Spinal cord (tissue), 10 donors: ENCODE results near the gene LARP7. TPM values are rescaled to one million over a fixed set of nuclear protein-coding genes. Genes with fewer than 3 reads are reported as not detected.
A peak's percentile ranks its signal among the peaks of the same experiment; 100 is the strongest.
"Not testable (repeated sequence)": the region's sequence is repeated elsewhere in the genome, so short reads cannot be mapped to it uniquely, and the experiment has no call there.

ENCODE experiments used
- DNase-seq, 6 donors: peaks; one replicate each; pipeline versions ENCODE4 v3.0.0 to v3.0.0-alpha.2; 2013 to 2015; ENCODE audit warnings: low spot score in 6 of 6, low read depth in 4 of 6
- H3K27ac ChIP-seq: one replicate; pipeline ENCODE4 v1.5.1; 2013; ENCODE audit warnings: low read depth, low read length, control low read depth
- H3K27me3 ChIP-seq: one replicate; pipeline ENCODE4 v1.6.1; 2013; ENCODE audit warnings: low read length; ENCODE audit not compliant: control insufficient read depth, insufficient read depth
- H3K36me3 ChIP-seq: one replicate; pipeline ENCODE4 v1.6.1; 2013; ENCODE audit warnings: low read length; ENCODE audit not compliant: control insufficient read depth, insufficient read depth
- H3K4me1 ChIP-seq: one replicate; pipeline ENCODE4 v1.6.1; 2013; ENCODE audit warnings: low read length; ENCODE audit not compliant: control insufficient read depth, insufficient read depth
- H3K4me3 ChIP-seq: one replicate; pipeline ENCODE4 v1.5.1; 2013; ENCODE audit warnings: low read depth, low read length, control low read depth
- H3K9me3 ChIP-seq: one replicate; pipeline ENCODE4 v1.6.1; 2013; ENCODE audit warnings: low read length; ENCODE audit not compliant: control insufficient read depth, insufficient read depth
- WGBS: methylation state at CpG from one replicate; pipeline ENCODE4 v1.1.5; 2013; ENCODE audit warnings: missing lambda C conversion rate; ENCODE audit not compliant: insufficient coverage; 5-methylcytosine and 5-hydroxymethylcytosine counted together
- polyA plus RNA-seq, 2 donors: library from polyadenylated mRNA; unstranded; fragments of 120-200 nt; gene quantifications; one replicate each; pipeline ENCODE4 v1.2.1, GENCODE V29; 2013; ENCODE audit not compliant: insufficient read length in 2 of 2
- total RNA-seq, 2 donors: library from RNA; depleted of rRNA in 1 of 2; stranded (reverse); fragments of 120-200 nt in 1 of 2; fragments of >200 nt in 1 of 2; gene quantifications; one replicate each; pipeline versions ENCODE4 v1.2.3 to v1.2.4, GENCODE V29; 2013 to 2014
- donor health status: healthy.

LARP7 gene
- total and polyA plus RNA-seq, 4 donors = 33.1 to 65.1 (median 52.0) TPM

DNA sequence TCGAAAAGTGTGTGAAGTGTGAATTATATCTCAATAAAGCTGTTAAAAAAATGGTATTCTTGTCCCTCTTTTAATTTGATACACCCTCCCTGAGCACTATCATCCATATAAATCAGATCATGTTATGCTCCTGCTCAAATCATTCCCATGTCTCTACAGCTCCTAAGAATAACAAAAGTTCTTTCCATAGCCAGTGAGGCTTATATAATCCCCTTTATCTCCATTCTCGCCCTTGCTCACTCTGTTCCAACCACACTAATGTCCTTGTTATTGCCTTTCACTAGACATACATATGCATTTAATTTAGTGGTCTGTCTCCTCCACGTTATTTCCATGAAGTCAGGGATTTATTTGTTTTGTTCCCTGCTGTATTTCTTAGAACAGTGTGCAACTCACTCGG, 10.7 kb upstream of the LARP7 start:
- DNase-seq = no peak
- 17% methylated on average over 1 of the region's 4 CpGs for WGBS
- peaks cover 6% of the 10 kb centered on the region for H3K36me3 ChIP-seq

DNA sequence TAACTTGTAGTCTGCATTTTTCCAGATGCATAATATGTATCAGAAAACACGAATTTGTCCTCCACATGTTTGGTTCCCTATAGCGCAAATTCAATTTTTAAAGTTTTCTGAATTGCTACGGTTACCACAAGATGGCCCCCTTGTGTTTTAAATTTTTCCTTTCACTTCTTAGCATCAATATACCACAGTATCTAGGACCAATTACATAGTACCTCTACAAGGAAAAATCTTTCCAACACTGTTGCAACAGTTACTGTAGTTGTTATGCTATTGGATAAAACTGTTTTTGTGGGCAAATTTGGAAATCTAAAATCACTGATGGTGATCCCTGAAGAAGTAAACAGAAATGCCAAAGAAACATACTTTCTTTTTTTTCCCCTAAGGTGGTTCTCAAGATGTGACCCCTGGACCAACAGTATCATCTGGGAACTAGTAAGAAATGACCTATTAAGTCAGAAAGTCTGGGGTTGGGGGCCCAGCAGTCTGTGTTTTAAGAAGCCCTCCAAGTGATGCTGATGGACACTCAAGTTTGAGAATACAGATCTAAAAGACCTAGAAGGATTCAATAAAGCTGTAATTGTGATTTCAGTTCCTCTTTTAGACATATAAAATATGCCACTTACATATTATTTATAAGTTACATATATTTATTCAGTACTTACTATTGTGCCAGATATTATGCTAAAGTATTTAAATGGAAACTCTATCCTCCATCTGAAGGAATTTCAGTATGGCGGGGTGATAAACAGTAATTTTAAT, 3.3 kb upstream of the LARP7 start:
- no peak overlapping the region for H3K4me3 ChIP-seq
- 47% methylated on average over 3 of the region's 4 CpGs for WGBS
- H3K4me1 ChIP-seq = peaks cover 6% of the 10 kb centered on the region
- H3K27ac ChIP-seq = no peak overlapping the region
- H3K36me3 ChIP-seq = peaks cover 6% of the 10 kb centered on the region
- H3K27me3 ChIP-seq = no peaks in the 10 kb centered on the region
- no peaks in the 10 kb centered on the region for H3K9me3 ChIP-seq
- DNase-seq = peak in 4 of 6 donors; percentile 6 to 83 (median 46)

More for the DNA sequence above, 10.7 kb upstream of the LARP7 start:
- Histone ChIP-seq H3K9me3 (no peaks in the 10 kb centered on the region), H3K27me3 (no peaks in the 10 kb centered on the region), H3K4me1 (no peaks in the 10 kb centered on the region), H3K27ac (no peak overlapping the region), H3K4me3 (no peak overlapping the region)

DNA sequence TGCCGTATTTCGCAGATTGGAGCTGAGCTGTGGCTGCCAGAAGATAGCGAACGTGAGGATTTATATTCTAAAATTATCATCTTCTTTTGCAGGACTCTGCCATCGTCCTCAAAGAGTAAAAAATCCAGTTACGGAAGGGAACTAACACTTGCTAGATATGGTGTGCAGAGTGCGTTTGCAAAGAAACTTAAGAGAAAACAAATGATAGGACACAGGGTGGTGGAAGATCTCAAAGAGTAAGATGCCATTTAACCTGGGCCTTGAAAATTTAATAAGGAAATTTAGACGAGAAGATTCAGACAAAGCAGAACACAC, 566 bp downstream of the LARP7 start:
- H3K27ac ChIP-seq = peak overlapping the region; percentile 98
- no peaks in the 10 kb centered on the region for H3K9me3 ChIP-seq
- no peak for DNase-seq
- peaks cover 4% of the 10 kb centered on the region for H3K36me3 ChIP-seq
- H3K4me1 ChIP-seq = peaks cover 9% of the 10 kb centered on the region
- H3K27me3 ChIP-seq = no peaks in the 10 kb centered on the region
- H3K4me3 ChIP-seq = peak overlapping the region; percentile 84
- 0% methylated on average over 4 of the region's 8 CpGs for WGBS

DNA sequence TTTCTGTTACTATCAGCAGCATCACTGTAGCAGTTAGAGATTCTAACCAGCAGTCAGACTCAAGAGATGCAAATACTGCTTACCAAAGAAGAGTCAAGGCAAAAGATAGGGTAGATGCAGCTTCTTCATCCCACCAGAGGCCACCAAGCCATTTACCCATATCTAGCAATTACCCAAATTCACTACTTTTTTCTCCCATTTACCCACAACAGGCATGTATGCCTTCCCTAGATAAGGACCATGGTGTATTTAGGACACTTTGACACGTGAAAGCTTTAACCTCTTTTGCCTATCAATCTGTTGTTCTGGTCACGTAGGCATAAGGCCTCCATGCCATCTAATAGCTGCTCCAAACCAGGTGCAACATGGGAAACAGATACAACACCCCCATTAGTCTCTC, 5.6 kb downstream of the LARP7 start:
- H3K27me3 ChIP-seq = no peaks in the 10 kb centered on the region
- H3K36me3 ChIP-seq = peaks cover 15% of the 10 kb centered on the region
- H3K4me3 ChIP-seq = no peak overlapping the region
- no peak for DNase-seq
- H3K9me3 ChIP-seq = no peaks in the 10 kb centered on the region
- WGBS = 100% methylated on average over 1 of the region's 2 CpGs
- H3K27ac ChIP-seq = no peak overlapping the region
- peaks cover 9% of the 10 kb centered on the region for H3K4me1 ChIP-seq

DNA sequence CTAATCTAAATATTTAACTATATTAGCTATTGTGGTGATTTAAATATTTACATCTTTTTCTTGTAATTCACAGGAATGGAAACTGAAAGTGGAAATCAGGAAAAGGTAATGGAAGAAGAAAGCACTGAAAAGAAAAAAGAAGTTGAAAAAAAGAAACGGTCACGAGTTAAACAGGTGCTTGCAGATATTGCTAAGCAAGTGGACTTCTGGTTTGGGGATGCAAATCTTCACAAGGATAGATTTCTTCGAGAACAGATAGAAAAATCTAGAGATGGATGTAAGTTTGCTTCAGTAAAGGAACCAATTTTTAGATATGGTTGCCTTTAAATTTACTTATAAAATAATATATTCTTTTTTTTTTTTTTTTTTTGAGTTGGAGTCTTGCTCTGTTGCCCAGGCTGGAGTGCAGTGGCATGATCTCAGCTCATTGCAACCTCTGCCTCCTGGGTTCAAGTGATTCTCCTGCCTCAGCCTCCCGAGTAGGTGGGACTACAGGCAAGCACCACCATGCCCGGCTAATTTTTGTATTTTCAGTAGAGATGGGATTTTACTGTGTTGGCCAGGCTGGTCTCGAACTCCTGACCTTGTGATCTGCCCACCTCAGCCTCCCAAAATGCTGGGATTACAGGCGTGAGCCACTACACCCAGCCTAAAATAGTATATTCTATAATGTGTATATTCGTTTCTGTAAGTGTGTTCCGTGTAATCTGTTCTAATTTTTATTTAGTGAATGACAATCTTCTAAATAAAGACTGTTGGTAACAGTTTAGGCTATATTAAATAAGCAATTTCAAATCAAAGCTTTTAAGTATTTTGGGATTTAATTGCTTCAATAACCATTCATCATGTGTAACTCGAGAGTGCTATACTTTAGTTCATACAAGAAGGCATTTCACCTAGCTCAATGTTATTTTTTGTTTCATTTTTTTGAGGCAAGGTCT, 7.9 kb downstream of the LARP7 start:
- not testable (repeated sequence) for H3K27me3 ChIP-seq, H3K27ac ChIP-seq, H3K4me1 ChIP-seq, DNase-seq, H3K4me3 ChIP-seq, H3K9me3 ChIP-seq
- 100% methylated on average over 3 of the region's 10 CpGs for WGBS
- H3K36me3 ChIP-seq = peaks cover 11% of the 10 kb centered on the region

DNA sequence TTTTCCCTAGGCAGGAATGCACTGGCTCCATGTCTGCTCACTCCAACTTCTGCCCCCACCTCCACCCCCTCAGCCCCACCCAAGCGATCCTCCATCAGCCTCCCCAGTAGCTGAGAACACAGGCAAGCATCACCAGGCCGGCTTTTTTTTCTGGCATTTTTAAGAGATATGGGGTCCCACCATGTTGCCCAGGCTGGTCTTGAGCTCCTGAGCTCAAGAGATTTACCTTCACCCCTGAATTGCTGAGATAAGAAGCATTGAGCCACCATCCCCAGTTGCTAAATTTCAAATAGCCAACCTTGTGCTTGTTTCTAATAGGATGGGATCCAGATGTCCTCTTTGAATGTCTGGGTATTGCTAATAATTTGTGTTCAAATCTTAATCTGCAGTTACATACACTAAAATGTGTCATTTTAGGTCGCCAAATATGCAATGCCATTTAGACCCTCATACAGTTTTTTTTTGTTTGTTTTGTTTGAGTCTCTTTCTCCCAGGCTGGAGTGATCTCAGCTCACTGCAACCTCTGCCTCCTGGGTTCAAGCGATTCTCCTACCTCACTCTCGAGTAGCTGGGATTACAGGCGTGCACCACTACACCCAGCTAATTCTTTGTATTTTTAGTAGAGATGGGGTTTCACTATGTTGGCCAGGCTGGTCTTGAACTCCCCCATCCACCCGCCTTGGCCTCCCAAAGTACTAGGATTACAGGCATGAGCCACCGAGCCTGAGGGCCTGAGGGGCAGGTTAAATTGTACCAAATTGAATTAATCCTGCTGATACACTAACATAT, 8.8 kb downstream of the LARP7 start:
- no peaks in the 10 kb centered on the region for H3K27me3 ChIP-seq
- H3K9me3 ChIP-seq = no peaks in the 10 kb centered on the region
- H3K4me3 ChIP-seq = no peak overlapping the region
- no peaks in the 10 kb centered on the region for H3K4me1 ChIP-seq
- 25% methylated on average over 2 of the region's 8 CpGs for WGBS
- peaks cover 11% of the 10 kb centered on the region for H3K36me3 ChIP-seq
- no peak for DNase-seq
- no peak overlapping the region for H3K27ac ChIP-seq

DNA sequence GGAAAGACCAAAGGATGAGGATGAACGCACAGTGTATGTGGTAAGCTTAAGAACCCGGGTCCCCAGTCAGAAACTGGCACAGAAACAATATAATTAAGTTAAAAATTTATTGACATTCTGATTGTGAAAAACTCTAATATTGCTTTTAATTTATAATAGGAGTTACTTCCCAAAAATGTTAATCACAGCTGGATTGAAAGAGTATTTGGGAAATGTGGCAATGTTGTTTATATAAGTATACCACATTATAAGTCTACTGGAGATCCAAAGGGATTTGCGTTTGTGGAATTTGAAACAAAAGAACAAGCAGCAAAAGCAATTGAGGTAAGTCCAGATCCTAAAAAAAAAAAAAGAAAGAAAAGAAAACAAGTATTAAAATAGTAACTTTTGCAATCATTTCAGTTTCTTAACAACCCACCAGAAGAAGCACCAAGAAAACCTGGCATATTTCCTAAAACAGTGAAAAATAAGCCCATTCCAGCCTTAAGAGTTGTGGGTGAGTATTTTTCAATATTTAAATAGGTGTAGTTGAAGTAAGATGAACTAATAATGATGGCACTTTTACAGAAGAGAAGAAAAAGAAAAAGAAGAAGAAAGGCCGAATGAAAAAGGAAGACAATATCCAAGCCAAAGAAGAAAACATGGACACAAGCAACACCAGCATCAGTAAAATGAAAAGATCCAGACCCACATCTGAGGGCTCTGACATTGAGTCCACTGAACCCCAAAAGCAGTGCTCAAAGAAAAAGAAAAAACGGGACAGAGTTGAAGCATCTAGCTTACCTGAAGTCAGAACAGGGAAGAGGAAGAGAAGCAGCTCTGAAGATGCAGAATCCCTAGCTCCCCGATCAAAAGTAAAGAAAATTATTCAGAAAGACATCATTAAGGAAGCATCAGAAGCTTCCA, 9.9 kb downstream of the LARP7 start:
- Histone ChIP-seq H3K9me3 (no peaks in the 10 kb centered on the region), H3K4me1 (no peaks in the 10 kb centered on the region), H3K4me3 (no peak overlapping the region), H3K27me3 (no peaks in the 10 kb centered on the region), H3K36me3 (peaks cover 11% of the 10 kb centered on the region), H3K27ac (no peak overlapping the region)
- 33% methylated on average over 1 of the region's 6 CpGs for WGBS
- no peak for DNase-seq

DNA sequence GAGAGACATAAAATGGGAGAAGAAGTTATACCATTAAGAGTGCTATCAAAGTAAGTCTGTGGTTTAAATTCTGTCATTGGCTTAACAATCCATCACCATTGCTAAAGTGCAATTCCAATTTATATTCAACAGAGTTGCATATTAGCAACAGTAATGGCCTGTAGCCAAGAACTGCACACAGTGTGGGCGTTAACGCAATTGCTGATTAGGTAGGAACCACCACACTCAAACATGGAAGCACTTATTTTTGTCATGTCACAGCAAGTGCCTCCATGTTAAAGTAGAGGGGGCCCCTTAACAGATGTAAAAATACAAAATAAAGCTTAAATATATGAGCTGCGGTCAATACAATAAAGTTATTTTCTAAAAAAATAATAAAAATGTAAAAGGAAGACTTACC, 10.8 kb downstream of the LARP7 start:
- Histone ChIP-seq H3K9me3 (no peaks in the 10 kb centered on the region), H3K4me1 (no peaks in the 10 kb centered on the region), H3K4me3 (no peak overlapping the region), H3K27me3 (no peaks in the 10 kb centered on the region), H3K36me3 (peaks cover 11% of the 10 kb centered on the region), H3K27ac (no peak overlapping the region)
- no peak for DNase-seq
- WGBS = no CpG with 5 or more reads among the region's 3 CpGs
